ENCODE results near the gene MYBPC2.

DNA sequence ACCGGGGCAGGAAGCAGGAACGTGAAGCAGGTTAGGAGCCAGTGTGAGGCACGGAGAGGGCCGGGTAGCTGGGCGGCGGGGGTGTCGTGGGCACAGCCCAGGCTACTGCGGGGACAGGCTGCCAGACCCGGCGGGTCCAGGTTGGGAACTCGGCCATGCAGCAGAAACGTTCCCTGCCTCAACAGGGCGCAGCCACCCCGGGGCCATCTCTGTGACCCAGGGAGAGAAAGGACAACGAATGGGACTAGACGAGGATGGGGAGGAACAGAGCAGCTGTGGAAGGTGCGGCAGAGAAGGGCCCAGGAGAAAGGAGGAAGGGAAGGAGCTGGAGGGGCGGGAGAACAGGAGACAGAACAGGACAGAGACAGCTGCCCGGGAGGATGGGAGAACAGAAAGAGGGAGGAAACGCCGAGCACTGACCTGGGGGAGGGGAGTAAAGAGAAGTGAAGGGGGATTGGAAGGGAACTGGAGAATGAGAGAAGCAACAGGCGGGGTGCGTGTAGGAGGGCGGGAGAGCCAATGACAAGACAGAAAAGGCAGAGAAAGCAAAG, 56.8 kb downstream of the MYBPC2 start:
- TF ChIP-seq, protein P1, sequence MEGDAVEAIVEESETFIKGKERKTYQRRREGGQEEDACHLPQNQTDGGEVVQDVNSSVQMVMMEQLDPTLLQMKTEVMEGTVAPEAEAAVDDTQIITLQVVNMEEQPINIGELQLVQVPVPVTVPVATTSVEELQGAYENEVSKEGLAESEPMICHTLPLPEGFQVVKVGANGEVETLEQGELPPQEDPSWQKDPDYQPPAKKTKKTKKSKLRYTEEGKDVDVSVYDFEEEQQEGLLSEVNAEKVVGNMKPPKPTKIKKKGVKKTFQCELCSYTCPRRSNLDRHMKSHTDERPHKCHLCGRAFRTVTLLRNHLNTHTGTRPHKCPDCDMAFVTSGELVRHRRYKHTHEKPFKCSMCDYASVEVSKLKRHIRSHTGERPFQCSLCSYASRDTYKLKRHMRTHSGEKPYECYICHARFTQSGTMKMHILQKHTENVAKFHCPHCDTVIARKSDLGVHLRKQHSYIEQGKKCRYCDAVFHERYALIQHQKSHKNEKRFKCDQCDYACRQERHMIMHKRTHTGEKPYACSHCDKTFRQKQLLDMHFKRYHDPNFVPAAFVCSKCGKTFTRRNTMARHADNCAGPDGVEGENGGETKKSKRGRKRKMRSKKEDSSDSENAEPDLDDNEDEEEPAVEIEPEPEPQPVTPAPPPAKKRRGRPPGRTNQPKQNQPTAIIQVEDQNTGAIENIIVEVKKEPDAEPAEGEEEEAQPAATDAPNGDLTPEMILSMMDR (IDR thresholded peaks at IDR 0.05): no peak
- TF ChIP-seq, protein P2, sequence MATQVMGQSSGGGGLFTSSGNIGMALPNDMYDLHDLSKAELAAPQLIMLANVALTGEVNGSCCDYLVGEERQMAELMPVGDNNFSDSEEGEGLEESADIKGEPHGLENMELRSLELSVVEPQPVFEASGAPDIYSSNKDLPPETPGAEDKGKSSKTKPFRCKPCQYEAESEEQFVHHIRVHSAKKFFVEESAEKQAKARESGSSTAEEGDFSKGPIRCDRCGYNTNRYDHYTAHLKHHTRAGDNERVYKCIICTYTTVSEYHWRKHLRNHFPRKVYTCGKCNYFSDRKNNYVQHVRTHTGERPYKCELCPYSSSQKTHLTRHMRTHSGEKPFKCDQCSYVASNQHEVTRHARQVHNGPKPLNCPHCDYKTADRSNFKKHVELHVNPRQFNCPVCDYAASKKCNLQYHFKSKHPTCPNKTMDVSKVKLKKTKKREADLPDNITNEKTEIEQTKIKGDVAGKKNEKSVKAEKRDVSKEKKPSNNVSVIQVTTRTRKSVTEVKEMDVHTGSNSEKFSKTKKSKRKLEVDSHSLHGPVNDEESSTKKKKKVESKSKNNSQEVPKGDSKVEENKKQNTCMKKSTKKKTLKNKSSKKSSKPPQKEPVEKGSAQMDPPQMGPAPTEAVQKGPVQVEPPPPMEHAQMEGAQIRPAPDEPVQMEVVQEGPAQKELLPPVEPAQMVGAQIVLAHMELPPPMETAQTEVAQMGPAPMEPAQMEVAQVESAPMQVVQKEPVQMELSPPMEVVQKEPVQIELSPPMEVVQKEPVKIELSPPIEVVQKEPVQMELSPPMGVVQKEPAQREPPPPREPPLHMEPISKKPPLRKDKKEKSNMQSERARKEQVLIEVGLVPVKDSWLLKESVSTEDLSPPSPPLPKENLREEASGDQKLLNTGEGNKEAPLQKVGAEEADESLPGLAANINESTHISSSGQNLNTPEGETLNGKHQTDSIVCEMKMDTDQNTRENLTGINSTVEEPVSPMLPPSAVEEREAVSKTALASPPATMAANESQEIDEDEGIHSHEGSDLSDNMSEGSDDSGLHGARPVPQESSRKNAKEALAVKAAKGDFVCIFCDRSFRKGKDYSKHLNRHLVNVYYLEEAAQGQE (IDR thresholded peaks at IDR 0.05; ENCODE audit: insufficient read depth in 1 of 2, low read depth in 2 of 2, low read length in 1 of 2): no peak
- TF ChIP-seq SIN3A (IDR thresholded peaks at IDR 0.05; ENCODE audit: borderline replicate concordance, insufficient read depth, low read depth, low read length) (no peak), POLR2AphosphoS5 (IDR thresholded peaks at IDR 0.05; ENCODE audit: low read depth, low read length) (no peak)
